Stomach (tissue), 4 donors: ENCODE measurements around the gene ZNF534.

Source experiments
- CTCF ChIP-seq, 7 experiments: fragments of 450-650 bp in 4 of 7; fragments of 200-600 bp in 3 of 7; sonication (generic) in 3 of 7; IDR thresholded peaks; one replicate each; pipeline ENCODE4 v1.5.1; 2016 to 2019; ENCODE audit warnings: antibody characterized with exemption in 7 of 7, control low read depth in 2 of 7, mild to moderate bottlenecking in 1 of 7
- EP300 ChIP-seq: sonication (generic); formaldehyde crosslinking; IDR thresholded peaks from one replicate; pipeline ENCODE4 v1.6.1; 2017; ENCODE audit warnings: antibody characterized with exemption
- POLR2A ChIP-seq, 4 donors: fragments of 450-650 bp; IDR thresholded peaks; one replicate each; pipeline ENCODE4 v1.6.1; 2016; ENCODE audit warnings: antibody characterized with exemption in 4 of 4, control low read depth in 2 of 4, mild to moderate bottlenecking in 1 of 4, moderate library complexity in 1 of 4

GRCh38 chr19:52397310-52398080 lies 31.5 kb upstream of the ZNF534 start, which contains the start of gene ZNF528:
- TF ChIP-seq CTCF (IDR thresholded peaks at IDR 0.05) (no peak), EP300 (no peak), POLR2A (IDR thresholded peaks at IDR 0.05) (no peak)
